Amniotic epithelial cell (primary cell): ENCODE results near the gene TBL2.
"Not testable (repeated sequence)": the region's sequence is repeated elsewhere in the genome, so short reads cannot be mapped to it uniquely, and the experiment has no call there.

ENCODE experiments used
- DNase-seq: peaks from one replicate; pipeline ENCODE4 v3.0.0-alpha.2; 2010; ENCODE audit warnings: low read depth

TBL2 gene

DNA sequence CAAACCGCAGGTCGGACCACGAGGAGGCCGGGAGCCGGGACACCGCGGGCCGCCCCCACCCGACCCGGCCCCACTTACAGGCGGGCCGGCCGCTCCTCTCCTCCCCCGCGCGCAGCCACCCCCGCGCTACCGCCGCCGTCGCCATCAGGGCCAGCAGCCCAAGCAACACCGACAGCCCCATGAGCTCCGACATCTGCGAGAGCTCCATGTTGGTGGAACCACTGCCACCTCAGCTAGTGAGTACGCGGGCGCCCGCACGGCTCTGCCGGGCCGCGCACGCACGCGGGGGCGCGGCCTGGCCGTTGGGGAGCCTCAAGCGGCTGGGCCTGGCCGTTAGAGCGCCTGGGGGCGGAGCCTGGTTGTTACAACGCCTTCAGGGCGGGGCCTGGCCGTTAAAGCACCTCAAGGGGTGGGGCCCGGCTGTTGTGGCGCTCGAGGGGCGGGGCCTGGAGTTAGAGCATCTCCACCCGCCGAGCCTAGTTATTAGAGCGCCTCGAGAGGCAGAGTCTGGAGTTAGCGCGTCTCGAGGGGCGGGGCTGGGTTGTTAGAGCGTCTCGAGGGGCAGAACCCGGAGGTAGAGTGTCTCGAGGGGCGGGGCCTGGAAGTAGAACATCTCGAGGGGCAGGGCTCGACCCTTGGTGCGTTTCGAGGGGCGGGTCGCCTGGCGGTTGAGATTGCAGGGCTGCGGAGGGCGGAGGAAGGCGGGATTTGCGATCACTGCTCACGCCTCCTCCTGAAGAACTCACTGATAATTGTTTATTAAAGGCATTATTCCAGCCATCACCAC is at the start of gene TBL2:
Gene TBL2 (minus strand): TSS at position 238 of the 787 bp plus-strand sequence. CDS start 30 bp downstream, at position 208.
- peak; percentile 96 for DNase-seq

DNA sequence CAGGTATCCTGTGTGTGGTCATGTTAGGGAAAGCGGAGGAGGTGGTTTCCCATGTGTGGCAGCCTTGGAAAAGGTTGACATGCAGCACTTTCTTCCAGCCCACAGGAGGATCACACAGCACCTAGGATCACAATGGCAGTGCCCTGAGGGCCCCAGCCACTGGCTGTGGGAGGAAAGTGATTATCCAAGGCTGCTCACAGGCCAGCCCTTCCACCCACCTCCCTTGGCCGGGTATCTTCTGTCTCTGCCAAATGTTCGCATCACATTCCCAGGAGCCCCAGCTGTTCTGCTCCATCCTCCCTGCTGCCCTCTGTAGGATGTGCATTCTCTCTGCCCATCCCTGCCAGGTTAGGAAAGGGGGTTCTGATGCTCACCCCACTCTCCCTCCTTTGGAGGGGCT is 48.4 kb upstream of the TBL2 start:
- no peak for DNase-seq

DNA sequence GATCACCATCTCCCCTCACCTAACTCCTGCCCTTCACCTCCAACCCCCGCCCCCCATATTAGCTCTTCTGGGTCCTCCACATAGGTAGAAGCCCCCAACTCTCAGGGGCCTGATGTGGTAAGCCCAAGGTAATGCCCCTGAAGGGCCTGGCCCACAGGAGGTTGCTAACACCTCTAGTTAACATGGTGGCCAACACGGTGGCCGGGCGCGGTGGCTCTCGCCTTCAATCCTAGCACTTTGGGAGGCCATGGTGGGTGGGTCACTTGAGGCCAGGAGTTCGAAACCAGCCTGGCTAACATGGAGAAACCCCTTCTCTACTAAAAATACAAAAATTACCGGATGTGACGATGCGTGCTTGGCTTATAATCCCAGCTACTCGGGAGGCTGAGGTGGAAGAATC is 46.9 kb upstream of the TBL2 start:
- no peak for DNase-seq

- DNase-seq = no peak
These were observed 46.3 kb upstream of the TBL2 start for GRCh38 chr7:73624669-73625001.

DNA sequence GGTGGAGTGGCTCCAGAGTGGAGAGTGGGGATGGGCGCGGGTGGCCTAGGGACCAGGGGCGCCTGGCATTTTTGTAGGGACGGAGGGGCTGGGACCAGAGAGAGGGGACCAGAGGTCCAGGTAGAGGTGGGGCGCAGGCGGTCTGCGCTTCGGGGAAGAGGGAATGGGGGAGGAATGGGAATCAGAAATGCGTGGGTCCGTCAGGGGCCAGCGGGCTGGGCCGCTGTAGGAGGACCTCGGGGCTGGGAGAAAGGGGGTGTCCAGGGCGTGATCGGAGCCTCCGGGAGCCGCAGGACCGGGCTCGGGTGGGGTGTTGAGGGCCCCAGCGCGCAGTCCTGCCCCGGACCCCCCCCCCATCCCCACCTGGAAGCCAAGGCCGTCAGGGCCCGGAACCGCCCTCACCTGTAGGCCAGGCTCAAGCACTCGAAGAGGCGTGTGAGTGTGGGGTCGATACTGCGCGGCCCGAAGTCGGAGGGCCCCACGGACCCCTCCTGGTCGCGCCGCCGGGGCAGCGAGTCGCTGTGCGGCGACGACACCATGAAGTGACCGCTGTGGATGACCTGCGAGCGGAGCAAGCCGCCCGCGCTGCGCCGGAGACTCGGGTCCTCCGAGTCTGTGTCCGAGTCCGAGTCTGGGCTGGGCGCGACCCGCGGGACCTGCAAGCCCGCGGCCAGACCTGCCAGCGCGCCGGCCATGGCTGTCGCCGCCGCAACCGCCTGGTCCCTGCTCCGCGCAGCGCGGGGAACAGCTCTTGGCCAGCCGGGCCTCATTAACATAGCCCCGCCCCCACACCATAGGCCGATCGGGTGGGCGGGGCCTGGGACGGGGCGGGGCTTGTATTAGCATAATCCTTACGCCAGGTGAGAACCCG is 45.7 kb upstream of the TBL2 start, which contains the start of gene MLXIPL:
Gene MLXIPL (minus strand): TSS at position 725 of the 871 bp plus-strand sequence. CDS start 30 bp downstream, at position 695.
- DNase-seq = no peak

DNA sequence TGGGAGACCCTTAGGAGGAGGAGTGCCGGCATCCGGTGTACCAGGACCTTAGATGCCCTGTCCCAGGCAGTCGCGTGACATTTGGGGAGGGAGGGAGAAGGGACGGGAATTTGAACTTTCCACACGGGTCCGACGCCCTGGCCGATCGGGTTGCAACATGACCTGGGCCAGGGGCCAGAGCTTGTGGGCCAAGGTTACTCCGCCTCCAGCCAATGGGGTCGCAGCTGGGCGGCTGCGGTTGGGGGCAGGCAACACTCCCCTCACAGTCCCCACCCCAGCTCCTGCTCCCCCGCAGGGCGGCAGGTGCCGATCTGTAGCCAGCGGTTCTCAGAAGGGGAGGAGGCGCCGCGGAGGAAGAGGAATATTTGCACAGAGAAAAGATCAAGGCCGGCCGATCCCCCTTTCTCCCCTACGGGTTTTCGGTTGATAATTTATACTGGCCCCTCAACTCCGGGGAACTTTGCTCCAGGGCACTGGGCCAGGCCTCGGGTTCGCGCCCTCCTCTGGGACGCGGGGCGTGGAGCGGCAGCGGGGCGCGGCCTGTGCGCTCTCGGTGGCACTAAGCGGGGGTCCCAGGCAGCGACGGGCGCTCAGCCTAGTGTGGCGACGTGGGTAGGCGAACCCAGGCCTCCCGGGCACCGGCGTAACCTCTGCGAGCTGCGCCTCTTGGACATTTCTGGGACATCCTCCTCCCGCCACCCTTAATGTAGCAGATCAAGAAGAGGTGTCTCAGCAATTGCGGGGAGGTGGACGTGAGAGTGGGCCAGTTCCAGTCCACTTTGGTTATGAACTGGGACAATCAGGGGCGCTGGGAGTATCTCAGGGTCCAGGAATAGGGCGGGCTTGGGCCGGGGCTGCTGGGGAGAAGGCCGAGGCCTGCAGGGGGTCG is 44.8 kb upstream of the TBL2 start:
- no peak for DNase-seq

DNA sequence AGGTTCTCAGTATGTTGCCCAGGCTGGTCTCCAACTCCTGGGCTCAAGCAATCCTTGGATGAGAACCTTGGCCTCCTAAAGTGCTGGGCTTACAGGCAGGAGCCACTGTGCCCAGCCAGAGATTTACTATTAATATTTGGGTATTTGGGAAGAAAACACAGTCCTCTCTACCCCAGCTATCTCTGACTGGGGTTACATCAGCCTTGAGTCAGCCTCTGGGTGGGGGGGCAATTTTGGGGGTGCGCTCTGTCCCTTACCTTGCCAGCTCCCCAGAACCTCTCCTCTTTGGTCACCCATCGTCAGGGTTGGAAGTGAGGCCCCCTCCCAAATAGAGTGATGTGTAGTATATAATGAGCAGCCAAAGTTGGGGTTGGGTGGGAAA is 44.1 kb upstream of the TBL2 start:
- DNase-seq = no peak

DNA sequence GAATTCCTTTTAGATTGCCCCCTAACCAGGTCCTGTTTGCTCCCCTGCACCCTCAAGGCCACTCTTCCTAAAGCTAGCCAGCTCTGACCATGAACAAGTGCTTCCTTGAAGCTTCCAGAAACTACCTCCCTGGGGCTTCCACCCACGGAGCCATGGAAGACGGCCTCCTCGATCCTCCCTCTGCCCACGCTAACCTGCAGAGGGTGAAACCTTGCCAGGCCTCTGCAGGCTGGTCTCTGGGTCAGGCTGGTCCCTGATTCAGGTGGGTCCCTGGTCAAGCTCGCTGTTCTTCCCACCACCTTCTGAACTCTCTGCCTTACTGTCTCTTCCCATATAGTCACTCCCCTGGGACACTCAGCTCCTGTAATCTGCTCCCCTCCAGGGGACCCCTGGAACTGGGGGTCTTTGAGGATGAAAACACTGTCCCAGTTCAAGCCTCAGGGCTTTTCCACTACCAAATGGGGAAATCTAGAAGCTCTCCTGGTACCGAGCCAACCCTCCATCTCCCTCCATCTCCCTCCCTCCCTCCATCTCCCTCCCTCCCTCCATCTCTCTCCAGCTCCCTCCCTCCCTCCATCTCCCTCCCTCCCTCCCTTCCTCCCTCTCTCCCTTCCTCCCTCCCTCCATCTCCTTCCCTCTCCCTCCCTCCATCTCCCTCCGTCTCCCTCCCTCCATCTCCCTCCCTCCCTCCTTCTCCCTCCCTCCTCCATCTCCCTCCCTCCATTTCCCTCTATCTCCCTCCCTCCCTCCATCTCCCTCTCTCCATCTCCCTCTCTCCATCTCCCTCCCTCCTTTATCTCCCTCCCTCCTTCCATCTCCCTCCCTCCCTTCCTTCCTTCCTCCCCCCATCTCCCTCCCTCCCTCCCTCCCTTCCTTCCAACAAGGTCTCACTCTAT is 43.0 kb upstream of the TBL2 start:
- DNase-seq = no peak

GRCh38 chr7:73619394-73619793 is 41.0 kb upstream of the TBL2 start:
- not testable (repeated sequence) for DNase-seq

- no peak for DNase-seq
These were observed 40.2 kb upstream of the TBL2 start for GRCh38 chr7:73618538-73618937.

DNA sequence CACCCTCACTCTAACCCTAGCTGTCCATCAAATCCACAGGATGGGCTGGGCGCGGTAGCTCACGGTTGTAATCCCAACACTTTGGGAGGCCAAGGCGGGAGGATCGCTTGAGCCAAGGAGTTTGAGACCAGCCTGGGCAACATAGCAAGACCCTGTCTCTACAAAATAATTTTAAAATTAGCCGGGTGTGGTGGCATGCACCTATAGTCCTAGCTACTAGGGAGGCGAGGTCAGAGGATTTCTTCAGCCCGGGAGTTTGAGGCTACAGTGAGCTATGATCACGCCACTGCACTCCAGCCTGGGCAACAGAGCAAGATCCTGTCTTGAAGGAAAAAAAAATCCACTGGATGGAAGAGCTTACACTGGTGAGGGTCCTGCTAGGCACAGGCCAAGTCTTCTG is 39.1 kb upstream of the TBL2 start:
- DNase-seq = not testable (repeated sequence)

GRCh38 chr7:73615886-73616285 is 37.5 kb upstream of the TBL2 start:
- DNase-seq = peak; percentile 21

DNA sequence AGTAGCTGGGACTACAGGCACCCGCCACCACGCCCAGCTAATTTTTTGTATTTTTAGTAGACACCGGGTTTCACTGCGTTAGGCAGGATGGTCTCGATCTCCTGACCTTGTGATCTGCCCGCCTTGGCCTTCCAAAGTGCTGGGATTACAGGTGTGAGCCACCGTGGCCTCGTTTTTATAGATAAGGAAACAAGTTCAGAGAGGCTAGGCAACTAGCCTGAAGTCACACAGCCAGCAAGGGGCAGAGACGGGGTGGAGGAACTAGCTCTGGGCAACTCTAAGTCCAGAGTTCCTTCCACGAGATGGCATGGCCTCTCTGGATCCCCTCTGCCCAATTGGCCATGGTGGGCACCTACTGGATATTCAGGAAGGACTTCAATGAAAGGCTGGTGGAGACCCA is 36.6 kb upstream of the TBL2 start:
- not testable (repeated sequence) for DNase-seq

- peak; percentile 64 for DNase-seq
These were observed 35.8 kb upstream of the TBL2 start for GRCh38 chr7:73613954-73614735.

- peak; percentile 58 for DNase-seq
These were observed 34.4 kb upstream of the TBL2 start for GRCh38 chr7:73612598-73613269.

- no peak for DNase-seq
These were observed 32.7 kb upstream of the TBL2 start for GRCh38 chr7:73611017-73611555.

DNA sequence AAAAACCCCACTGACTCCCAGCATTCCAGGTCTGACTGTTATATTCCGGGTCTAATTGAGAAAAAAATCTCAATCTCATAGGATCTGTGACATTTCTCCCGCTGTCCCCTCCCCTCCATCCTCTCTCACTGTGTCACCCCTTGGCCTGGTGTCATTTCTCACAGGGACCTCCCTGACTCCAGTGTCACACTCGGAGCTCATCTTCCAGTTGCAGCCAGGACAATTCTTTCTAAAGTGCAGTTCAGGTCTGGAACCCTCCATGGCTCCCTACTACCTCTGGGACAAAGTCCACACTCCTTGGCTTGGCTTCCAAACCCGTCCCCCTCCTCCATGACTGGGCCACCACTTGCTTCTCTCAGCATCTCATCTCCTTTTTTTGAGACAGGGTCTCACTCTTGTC is 31.7 kb upstream of the TBL2 start:
- DNase-seq = no peak

- not testable (repeated sequence) for DNase-seq
These were observed 29.3 kb upstream of the TBL2 start for GRCh38 chr7:73607692-73607983.

- DNase-seq = no peak
These were observed 28.7 kb upstream of the TBL2 start for GRCh38 chr7:73606801-73607691.
